ENCODE data around the gene ATP11A. TPM values are rescaled to one million over a fixed set of nuclear protein-coding genes. Genes with fewer than 3 reads are reported as not detected.
A peak's percentile ranks its signal among the peaks of the same experiment; 100 is the strongest.
"Not testable (repeated sequence)": the region's sequence is repeated elsewhere in the genome, so short reads cannot be mapped to it uniquely, and the experiment has no call there.

ATP11A gene
- total RNA-seq, 1 donor from 2014 or later, result 80.6 TPM

GRCh38 chr13:112655913-112656312 is 33.9 kb upstream of the ATP11A start:
- H3K4me1 Mint-ChIP-seq, result no peaks in the 10 kb centered on the region
- H3K27me3 Mint-ChIP-seq, result peaks cover 7% of the 10 kb centered on the region
- no peaks in the 10 kb centered on the region for H3K9me3 Mint-ChIP-seq
- H3K4me3 Mint-ChIP-seq, result no peak overlapping the region
- intact Hi-C loops (cut with micrococcal nuclease), result no loop called here
- H3K27ac Mint-ChIP-seq, result no peak overlapping the region
- H3K36me3 Mint-ChIP-seq (ENCODE audit: low read depth), result no peaks in the 10 kb centered on the region
- no peak for DNase-seq

GRCh38 chr13:112657850-112658445 is 31.9 kb upstream of the ATP11A start:
- no peak for DNase-seq
- Mint-ChIP-seq H3K27ac (no peak overlapping the region), H3K27me3 (peaks cover 7% of the 10 kb centered on the region), H3K4me1 (no peaks in the 10 kb centered on the region), H3K36me3 (ENCODE audit: low read depth) (no peaks in the 10 kb centered on the region), H3K9me3 (no peaks in the 10 kb centered on the region), H3K4me3 (no peak overlapping the region)
- intact Hi-C loops (cut with micrococcal nuclease), result no loop called here

GRCh38 chr13:112658808-112659207 is 31.0 kb upstream of the ATP11A start:
- H3K4me3 Mint-ChIP-seq, result no peak overlapping the region
- H3K4me1 Mint-ChIP-seq, result no peaks in the 10 kb centered on the region
- H3K27ac Mint-ChIP-seq, result no peak overlapping the region
- peaks cover 5% of the 10 kb centered on the region for H3K27me3 Mint-ChIP-seq
- intact Hi-C loops (cut with micrococcal nuclease), result no loop called here
- H3K9me3 Mint-ChIP-seq, result no peaks in the 10 kb centered on the region
- H3K36me3 Mint-ChIP-seq (ENCODE audit: low read depth), result no peaks in the 10 kb centered on the region
- DNase-seq, result no peak

GRCh38 chr13:112661291-112661690 is 28.5 kb upstream of the ATP11A start:
- peaks cover 5% of the 10 kb centered on the region for H3K27me3 Mint-ChIP-seq
- H3K4me1 Mint-ChIP-seq, result no peaks in the 10 kb centered on the region
- H3K27ac Mint-ChIP-seq, result no peak overlapping the region

GRCh38 chr13:112664501-112665203 is 25.2 kb upstream of the ATP11A start:
- Mint-ChIP-seq H3K27me3 (peaks cover 5% of the 10 kb centered on the region), H3K9me3 (no peaks in the 10 kb centered on the region), H3K36me3 (ENCODE audit: low read depth) (no peaks in the 10 kb centered on the region), H3K27ac (no peak overlapping the region), H3K4me1 (no peaks in the 10 kb centered on the region), H3K4me3 (no peak overlapping the region)
- intact Hi-C loops (cut with micrococcal nuclease), result no loop called here
- no peak for DNase-seq

More at GRCh38 chr13:112661291-112661690, 28.5 kb upstream of the ATP11A start:
- Mint-ChIP-seq H3K4me3 (no peak overlapping the region), H3K9me3 (no peaks in the 10 kb centered on the region), H3K36me3 (ENCODE audit: low read depth) (no peaks in the 10 kb centered on the region)
- intact Hi-C loops (cut with micrococcal nuclease), result no loop called here
- no peak for DNase-seq

GRCh38 chr13:112668924-112669323 is 20.9 kb upstream of the ATP11A start:
- DNase-seq, result no peak
- Mint-ChIP-seq H3K4me3 (no peak overlapping the region), H3K27ac (no peak overlapping the region), H3K4me1 (peaks cover 12% of the 10 kb centered on the region), H3K27me3 (no peaks in the 10 kb centered on the region), H3K36me3 (ENCODE audit: low read depth) (no peaks in the 10 kb centered on the region), H3K9me3 (no peaks in the 10 kb centered on the region)
- intact Hi-C loops (cut with micrococcal nuclease), result no loop called here

GRCh38 chr13:112669881-112670499 is 19.8 kb upstream of the ATP11A start:
- Mint-ChIP-seq H3K27me3 (no peaks in the 10 kb centered on the region), H3K9me3 (no peaks in the 10 kb centered on the region), H3K27ac (no peak overlapping the region), H3K4me1 (peaks cover 19% of the 10 kb centered on the region), H3K36me3 (ENCODE audit: low read depth) (no peaks in the 10 kb centered on the region), H3K4me3 (no peak overlapping the region)
- intact Hi-C loops (cut with micrococcal nuclease), result no loop called here
- no peak for DNase-seq

GRCh38 chr13:112670864-112671263 is 19.0 kb upstream of the ATP11A start:
- no peak for DNase-seq
- Mint-ChIP-seq H3K36me3 (ENCODE audit: low read depth) (no peaks in the 10 kb centered on the region), H3K4me3 (no peak overlapping the region), H3K27ac (no peak overlapping the region), H3K27me3 (peaks cover 1% of the 10 kb centered on the region), H3K4me1 (peaks cover 21% of the 10 kb centered on the region), H3K9me3 (no peaks in the 10 kb centered on the region)
- intact Hi-C loops (cut with micrococcal nuclease), result no loop called here

- intact Hi-C loops (cut with micrococcal nuclease), result no loop called here
- H3K27me3 Mint-ChIP-seq, result peaks cover 5% of the 10 kb centered on the region
- no peaks in the 10 kb centered on the region for H3K36me3 Mint-ChIP-seq (ENCODE audit: low read depth)
- no peaks in the 10 kb centered on the region for H3K9me3 Mint-ChIP-seq
- H3K4me1 Mint-ChIP-seq, result peaks cover 23% of the 10 kb centered on the region
- H3K4me3 Mint-ChIP-seq, result no peak overlapping the region
- DNase-seq, result no peak
- no peak overlapping the region for H3K27ac Mint-ChIP-seq
Measured at GRCh38 chr13:112671359-112671758, 18.5 kb upstream of the ATP11A start.

- H3K27ac Mint-ChIP-seq, result no peak overlapping the region
- H3K4me3 Mint-ChIP-seq, result no peak overlapping the region
- no peak for DNase-seq
- no peaks in the 10 kb centered on the region for H3K9me3 Mint-ChIP-seq
- peaks cover 25% of the 10 kb centered on the region for H3K4me1 Mint-ChIP-seq
- H3K36me3 Mint-ChIP-seq (ENCODE audit: low read depth), result no peaks in the 10 kb centered on the region
- H3K27me3 Mint-ChIP-seq, result peaks cover 9% of the 10 kb centered on the region
- intact Hi-C loops (cut with micrococcal nuclease), result no loop called here
Measured at GRCh38 chr13:112672651-112673284, 17.1 kb upstream of the ATP11A start.

- intact Hi-C loops (cut with micrococcal nuclease), result loop anchor here (1.0 kb wide), 1 partner anchor 14 kb away; no protein-coding TSS in a partner anchor
- no peaks in the 10 kb centered on the region for H3K36me3 Mint-ChIP-seq (ENCODE audit: low read depth)
- DNase-seq, result no peak
- peaks cover 25% of the 10 kb centered on the region for H3K4me1 Mint-ChIP-seq
- peak overlapping the region; percentile 56 for H3K27ac Mint-ChIP-seq
- peaks cover 9% of the 10 kb centered on the region for H3K27me3 Mint-ChIP-seq
- no peaks in the 10 kb centered on the region for H3K9me3 Mint-ChIP-seq
- H3K4me3 Mint-ChIP-seq, result no peak overlapping the region
Measured at GRCh38 chr13:112674412-112675365, 15.1 kb upstream of the ATP11A start.

GRCh38 chr13:112675366-112675756 is 14.5 kb upstream of the ATP11A start:
- H3K27me3 Mint-ChIP-seq, result peaks cover 9% of the 10 kb centered on the region
- no peaks in the 10 kb centered on the region for H3K36me3 Mint-ChIP-seq (ENCODE audit: low read depth)
- DNase-seq, result no peak
- no peaks in the 10 kb centered on the region for H3K9me3 Mint-ChIP-seq
- no peak overlapping the region for H3K27ac Mint-ChIP-seq
- H3K4me3 Mint-ChIP-seq, result no peak overlapping the region
- intact Hi-C loops (cut with micrococcal nuclease), result no loop called here
- H3K4me1 Mint-ChIP-seq, result peaks cover 25% of the 10 kb centered on the region

GRCh38 chr13:112677421-112677962 is 12.3 kb upstream of the ATP11A start:
- peaks cover 25% of the 10 kb centered on the region for H3K4me1 Mint-ChIP-seq
- H3K4me3 Mint-ChIP-seq; H3K9me3 Mint-ChIP-seq; H3K27ac Mint-ChIP-seq; DNase-seq; intact Hi-C loops (cut with micrococcal nuclease); H3K36me3 Mint-ChIP-seq (ENCODE audit: low read depth): not testable (repeated sequence)
- H3K27me3 Mint-ChIP-seq, result peaks cover 12% of the 10 kb centered on the region
